H9 (cell line): ENCODE data around the gene METRNL. TPM values are rescaled to one million over a fixed set of nuclear protein-coding genes. Genes with fewer than 3 reads are reported as not detected.

Experiments
- DNase-seq: peaks from one replicate; pipeline ENCODE4 v3.0.0-alpha.2; 2017
- H2AFZ ChIP-seq: one replicate; pipeline ENCODE4 v1.6.1; 2013; ENCODE audit warnings: mild to moderate bottlenecking, low read length, control low read depth, moderate library complexity
- H2AK5ac ChIP-seq: 2 replicates; pipeline ENCODE4 v1.6.1; 2013; ENCODE audit warnings: low read length, control low read depth, mixed read lengths; ENCODE audit not compliant: insufficient read length
- H2BK120ac ChIP-seq: one replicate; pipeline ENCODE4 v1.6.1; 2013; ENCODE audit warnings: low read depth, mild to moderate bottlenecking, low read length, control low read depth, inconsistent platforms; ENCODE audit not compliant: poor library complexity, severe bottlenecking
- H2BK12ac ChIP-seq: 2 replicates; pipeline ENCODE4 v1.6.1; 2013; ENCODE audit warnings: low read length, control low read depth, mixed read lengths, low read depth; ENCODE audit not compliant: insufficient read length
- H2BK15ac ChIP-seq: 2 replicates; pipeline ENCODE4 v1.6.1; 2013; ENCODE audit warnings: low read depth, low read length, control low read depth
- H2BK20ac ChIP-seq: one replicate; pipeline ENCODE4 v1.6.1; 2013; ENCODE audit warnings: low read depth, mild to moderate bottlenecking, low read length, control low read depth, inconsistent platforms; ENCODE audit not compliant: poor library complexity, severe bottlenecking
- H2BK5ac ChIP-seq: 2 replicates; pipeline ENCODE4 v1.6.1; 2013; ENCODE audit warnings: low read length, control low read depth, mixed read lengths; ENCODE audit not compliant: insufficient read length
- H3K14ac ChIP-seq: 2 replicates; pipeline ENCODE4 v1.6.1; 2013; ENCODE audit warnings: low read length, control low read depth; ENCODE audit not compliant: insufficient read depth
- H3K18ac ChIP-seq: 2 replicates; pipeline ENCODE4 v1.6.1; 2013; ENCODE audit warnings: low read depth, mild to moderate bottlenecking, mixed read lengths, low read length, control low read depth; ENCODE audit not compliant: insufficient read length
- H3K23ac ChIP-seq: 2 replicates; pipeline ENCODE4 v1.6.1; 2013; ENCODE audit warnings: low read length, control low read depth, mixed read lengths, low read depth; ENCODE audit not compliant: insufficient read length
- H3K23me2 ChIP-seq: 2 replicates; pipeline ENCODE4 v1.6.1; 2013; ENCODE audit warnings: low read depth, mild to moderate bottlenecking, mixed read lengths, low read length, control low read depth; ENCODE audit not compliant: insufficient read length, poor library complexity, severe bottlenecking
- H3K27ac ChIP-seq: 2 replicates; pipeline ENCODE4 v1.5.1; 2013; ENCODE audit warnings: low read length, control low read depth, mixed read lengths, low read depth; ENCODE audit not compliant: insufficient read length
- H3K27me3 ChIP-seq: 2 replicates; pipeline ENCODE4 v1.6.1; 2013; ENCODE audit warnings: low read length, control low read depth, inconsistent platforms; ENCODE audit not compliant: insufficient read depth
- H3K4ac ChIP-seq: 2 replicates; pipeline ENCODE4 v1.6.1; 2013; ENCODE audit warnings: low read depth, mild to moderate bottlenecking, control low read depth, inconsistent platforms, low read length, moderate library complexity
- H3K4me1 ChIP-seq: 2 replicates; pipeline ENCODE4 v1.6.1; 2013; ENCODE audit warnings: low read length, control low read depth, inconsistent platforms; ENCODE audit not compliant: insufficient read depth
- H3K4me2 ChIP-seq: 2 replicates; pipeline ENCODE4 v1.6.1; 2013; ENCODE audit warnings: low read length, control low read depth, mixed read lengths; ENCODE audit not compliant: insufficient read length, insufficient read depth
- H3K56ac ChIP-seq: 2 replicates; pipeline ENCODE4 v1.6.1; 2013; ENCODE audit warnings: low read depth, mild to moderate bottlenecking, mixed read lengths, low read length, control low read depth; ENCODE audit not compliant: insufficient read length
- H3K79me1 ChIP-seq: 2 replicates; pipeline ENCODE4 v1.6.1; 2013; ENCODE audit warnings: low read depth, mild to moderate bottlenecking, moderate library complexity, low read length, control low read depth, inconsistent platforms; ENCODE audit not compliant: insufficient read depth, poor library complexity, severe bottlenecking
- H3K79me2 ChIP-seq: 2 replicates; pipeline ENCODE4 v1.6.1; 2013; ENCODE audit warnings: low read length, control low read depth, inconsistent platforms; ENCODE audit not compliant: insufficient read depth
- H3K9ac ChIP-seq: 2 replicates; pipeline ENCODE4 v1.6.1; 2013; ENCODE audit warnings: low read length, control low read depth, mixed read lengths; ENCODE audit not compliant: insufficient read length; ENCODE audit errors: extremely low read depth
- H3K9me3 ChIP-seq: one replicate; pipeline ENCODE4 v1.6.1; 2013; ENCODE audit warnings: low read depth, low read length, inconsistent platforms; ENCODE audit not compliant: control insufficient read depth
- H3T11ph ChIP-seq: one replicate; pipeline ENCODE4 v1.6.1; 2013; ENCODE audit warnings: mild to moderate bottlenecking, low read length, control low read depth, inconsistent platforms
- H4K20me1 ChIP-seq: one replicate; pipeline ENCODE4 v1.6.1; 2013; ENCODE audit not compliant: control insufficient read depth, insufficient read length, insufficient read depth
- H4K5ac ChIP-seq: 2 replicates; pipeline ENCODE4 v1.6.1; 2013; ENCODE audit warnings: low read depth, mild to moderate bottlenecking, mixed read lengths, low read length, control low read depth; ENCODE audit not compliant: insufficient read length
- H4K8ac ChIP-seq: replicated peaks from 2 replicates; pipeline ENCODE4 v1.6.1; 2013; ENCODE audit warnings: low read length, control low read depth, mixed read lengths, low read depth; ENCODE audit not compliant: insufficient read length
- H4K91ac ChIP-seq: 2 replicates; pipeline ENCODE4 v1.6.1; 2013; ENCODE audit warnings: low read depth, mild to moderate bottlenecking, moderate library complexity, mixed read lengths, low read length, control low read depth; ENCODE audit not compliant: insufficient read length
- H3K27ac Mint-ChIP-seq, 3 experiments: 2 replicates in 2 of 3; 3 replicates in 1 of 3; pipeline ENCODE4 v1.8.0; 2020 to 2021; ENCODE audit warnings: mixed read lengths in 3 of 3, mild to moderate bottlenecking in 1 of 3, moderate library complexity in 1 of 3
- H3K27me3 Mint-ChIP-seq: 2 replicates; pipeline ENCODE4 v1.8.0; 2021; ENCODE audit warnings: low read depth, mild to moderate bottlenecking, moderate library complexity, mixed read lengths
- H3K36me3 Mint-ChIP-seq, 3 experiments: 2 replicates in 2 of 3; 3 replicates in 1 of 3; pipeline ENCODE4 v1.8.0; 2020 to 2021; ENCODE audit warnings: low read depth in 3 of 3, mixed read lengths in 3 of 3; ENCODE audit not compliant: insufficient read depth in 1 of 3
- H3K4me1 Mint-ChIP-seq, 2 experiments: 2 replicates each; pipeline ENCODE4 v1.8.0; 2020; ENCODE audit warnings: mixed read lengths in 2 of 2
- H3K4me3 Mint-ChIP-seq, 2 experiments: 2 replicates in 1 of 2; 3 replicates in 1 of 2; pipeline ENCODE4 v1.8.0; 2020 to 2021; ENCODE audit warnings: mild to moderate bottlenecking in 2 of 2, mixed read lengths in 2 of 2, moderate library complexity in 1 of 2
- H3K9me3 Mint-ChIP-seq, 2 experiments: 2 replicates in 1 of 2; 3 replicates in 1 of 2; pipeline ENCODE4 v1.8.0; 2020; ENCODE audit warnings: mild to moderate bottlenecking in 2 of 2, mixed read lengths in 2 of 2, moderate library complexity in 1 of 2
- WGBS: extraction: QIAGEN DNeasy Blood & Tissue Kit; methylation state at CpG from one replicate; pipeline ENCODE4 v1.1.7; 2013; ENCODE audit warnings: missing lambda C conversion rate, low lambda C conversion rate, mixed read lengths; ENCODE audit not compliant: insufficient read length; ENCODE audit errors: extremely low coverage; 5-methylcytosine and 5-hydroxymethylcytosine counted together
- total RNA-seq: library from RNA; stranded (reverse); gene quantifications from 2 replicates; pipeline ENCODE4 v1.2.1, GENCODE V29; 2021
- TF ChIP-seq, protein P1 (sequence below): fragments of 200-600 bp; sonication (generic); conservative IDR thresholded peaks from 3 replicates; pipeline ENCODE4 v1.8.0; 2021; ENCODE audit warnings: antibody characterized with exemption, mild to moderate bottlenecking

METRNL gene
- total RNA-seq, 1 experiment from 2014 or later = 21.4 TPM

- Histone ChIP-seq H3T11ph (no peak overlapping the region), H3K9me3 (no peaks in the 10 kb centered on the region), H3K18ac (no peak overlapping the region), H3K4me2 (no peak overlapping the region), H2BK120ac (no peak overlapping the region), H2BK20ac (no peak overlapping the region), H2BK15ac (no peak overlapping the region), H2AK5ac (no peak overlapping the region), H3K9ac (no peak overlapping the region), H3K79me2 (no peaks in the 10 kb centered on the region), H2BK5ac (no peak overlapping the region), H3K27me3 (peaks cover 2% of the 10 kb centered on the region; the same call in 1 of the 2 replicates), H3K27ac (no peak overlapping the region), H3K4me1 (no peaks in the 10 kb centered on the region), H3K23ac (no peak overlapping the region), H4K5ac (no peak overlapping the region), H4K8ac (no peak overlapping the region), H3K79me1 (no peaks in the 10 kb centered on the region), H4K20me1 (no peaks in the 10 kb centered on the region), H2AFZ (no peak overlapping the region), H3K56ac (no peak overlapping the region), H4K91ac (no peak overlapping the region), H3K4ac (no peak overlapping the region), H2BK12ac (no peak overlapping the region), H3K14ac (no peak overlapping the region), H3K23me2 (no peaks in the 10 kb centered on the region)
- Mint-ChIP-seq H3K27ac (no peak overlapping the region), H3K4me3 (no peak overlapping the region), H3K27me3 (peaks cover 25% of the 10 kb centered on the region), H3K9me3 (peaks cover 0 to 2% of the 10 kb centered on the region in 2 experiments; a peak in 1 of 5 replicates), H3K4me1 (0 out of 4 replicates have a peak, but pooled peaks cover 0 to 2% of the 10 kb centered on the region in 2 experiments), H3K36me3 (no peaks in the 10 kb centered on the region)
- no peak for DNase-seq
- WGBS = no CpG with 5 or more reads among the region's 28 CpGs
- TF ChIP-seq, protein P1, sequence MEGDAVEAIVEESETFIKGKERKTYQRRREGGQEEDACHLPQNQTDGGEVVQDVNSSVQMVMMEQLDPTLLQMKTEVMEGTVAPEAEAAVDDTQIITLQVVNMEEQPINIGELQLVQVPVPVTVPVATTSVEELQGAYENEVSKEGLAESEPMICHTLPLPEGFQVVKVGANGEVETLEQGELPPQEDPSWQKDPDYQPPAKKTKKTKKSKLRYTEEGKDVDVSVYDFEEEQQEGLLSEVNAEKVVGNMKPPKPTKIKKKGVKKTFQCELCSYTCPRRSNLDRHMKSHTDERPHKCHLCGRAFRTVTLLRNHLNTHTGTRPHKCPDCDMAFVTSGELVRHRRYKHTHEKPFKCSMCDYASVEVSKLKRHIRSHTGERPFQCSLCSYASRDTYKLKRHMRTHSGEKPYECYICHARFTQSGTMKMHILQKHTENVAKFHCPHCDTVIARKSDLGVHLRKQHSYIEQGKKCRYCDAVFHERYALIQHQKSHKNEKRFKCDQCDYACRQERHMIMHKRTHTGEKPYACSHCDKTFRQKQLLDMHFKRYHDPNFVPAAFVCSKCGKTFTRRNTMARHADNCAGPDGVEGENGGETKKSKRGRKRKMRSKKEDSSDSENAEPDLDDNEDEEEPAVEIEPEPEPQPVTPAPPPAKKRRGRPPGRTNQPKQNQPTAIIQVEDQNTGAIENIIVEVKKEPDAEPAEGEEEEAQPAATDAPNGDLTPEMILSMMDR = no peak
Observed at GRCh38 chr17:83072600-83073358, 6.6 kb upstream of the METRNL start.
